Neural cell (in vitro differentiated cells): Measurements from ENCODE around the gene NRG3. TPM values are rescaled to one million over a fixed set of nuclear protein-coding genes. Genes with fewer than 3 reads are reported as not detected.

Experiments
- H2AFZ ChIP-seq: fragments of 200-600, 300-800 bp; sonication (generic), shearing (Covaris generic); 2 replicates; pipeline ENCODE4 v1.6.0; 2014; ENCODE audit warnings: low read depth, mild to moderate bottlenecking, antibody characterized with exemption, low read length, moderate library complexity
- H3F3A ChIP-seq: fragments of 200-600 bp; shearing (Covaris generic); 2 replicates; pipeline ENCODE4 v1.6.1; 2016; ENCODE audit warnings: mild to moderate bottlenecking, moderate library complexity, mixed read lengths, antibody characterized with exemption, low read length; ENCODE audit not compliant: insufficient read depth, poor library complexity, severe bottlenecking
- H3K27ac ChIP-seq: fragments of 200-600, 300-800 bp; sonication (generic), shearing (Covaris generic); 2 replicates; pipeline ENCODE4 v1.5.1; 2014; ENCODE audit warnings: mild to moderate bottlenecking, low read length, moderate library complexity
- H3K27me3 ChIP-seq: fragments of 300-800, 200-600 bp; sonication (generic), shearing (Covaris generic); 2 replicates; pipeline ENCODE4 v1.6.0; 2014; ENCODE audit warnings: mild to moderate bottlenecking, low read depth, low read length, moderate library complexity; ENCODE audit not compliant: insufficient read depth
- H3K36me3 ChIP-seq: fragments of 300-800, 200-600 bp; sonication (generic), shearing (Covaris generic); 2 replicates; pipeline ENCODE4 v1.5.1; 2014; ENCODE audit warnings: mild to moderate bottlenecking, antibody characterized with exemption, low read length, moderate library complexity; ENCODE audit not compliant: insufficient read depth
- H3K4me2 ChIP-seq: fragments of 300-800, 200-600 bp; sonication (generic), shearing (Covaris generic); 2 replicates; pipeline ENCODE4 v1.6.0; 2014; ENCODE audit warnings: mild to moderate bottlenecking, low read length
- H3K4me3 ChIP-seq: fragments of 300-800, 200-600 bp; sonication (generic), shearing (Covaris generic); 2 replicates; pipeline ENCODE4 v1.5.1; 2014; ENCODE audit warnings: mild to moderate bottlenecking, low read length, moderate library complexity
- H3K79me2 ChIP-seq: fragments of 200-600 bp; shearing (Covaris generic); replicated peaks from 2 replicates; pipeline ENCODE4 v1.6.0; 2014; ENCODE audit warnings: mild to moderate bottlenecking, low read length, moderate library complexity; ENCODE audit not compliant: insufficient read depth
- H3K9ac ChIP-seq: fragments of 300-800, 200-600 bp; sonication (generic), shearing (Covaris generic); 2 replicates; pipeline ENCODE4 v1.6.1; 2016; ENCODE audit warnings: mild to moderate bottlenecking, low read length, mixed read lengths
- H3K9me2 ChIP-seq: fragments of 200-600 bp; shearing (Covaris generic); 2 replicates; pipeline ENCODE4 v1.6.1; 2016; ENCODE audit warnings: mild to moderate bottlenecking, low read length, mixed read lengths; ENCODE audit not compliant: insufficient read depth
- H3K9me3 ChIP-seq: fragments of 200-600, 300-800 bp; sonication (generic), shearing (Covaris generic); 2 replicates; pipeline ENCODE4 v1.6.1; 2016; ENCODE audit warnings: mild to moderate bottlenecking, mixed run types, low read length, moderate library complexity, mixed read lengths
- H4K20me1 ChIP-seq: fragments of 200-600 bp; shearing (Covaris generic); 2 replicates; pipeline ENCODE4 v1.6.1; 2016; ENCODE audit warnings: mild to moderate bottlenecking, mixed run types; ENCODE audit not compliant: insufficient read depth
- EP300 ChIP-seq: fragments of 450-650 bp; conservative IDR thresholded peaks from 2 replicates; pipeline ENCODE4 v1.6.1; 2014; ENCODE audit warnings: antibody characterized with exemption, mild to moderate bottlenecking, moderate library complexity; ENCODE audit not compliant: poor library complexity, severe bottlenecking
- EZH2 ChIP-seq: fragments of 200-600, 300-800 bp; shearing (Covaris generic), sonication (generic); IDR thresholded peaks from 2 replicates; pipeline ENCODE4 v1.6.1; 2014; ENCODE audit warnings: antibody characterized with exemption, low read length, borderline replicate concordance, mild to moderate bottlenecking; ENCODE audit not compliant: insufficient read depth, poor library complexity, severe bottlenecking
- MXI1 ChIP-seq: fragments of 450-650 bp; conservative IDR thresholded peaks from 2 replicates; pipeline ENCODE4 v1.6.1; 2014; ENCODE audit warnings: antibody characterized with exemption, mild to moderate bottlenecking; ENCODE audit not compliant: poor library complexity, severe bottlenecking
- RAD21 ChIP-seq: fragments of 450-650 bp; conservative IDR thresholded peaks from 2 replicates; pipeline ENCODE4 v1.6.1; 2014; ENCODE audit warnings: antibody characterized with exemption, mild to moderate bottlenecking, moderate library complexity
- SMC3 ChIP-seq: fragments of 450-650 bp; conservative IDR thresholded peaks from 2 replicates; pipeline ENCODE4 v1.6.1; 2014; ENCODE audit warnings: antibody characterized with exemption, mild to moderate bottlenecking, moderate library complexity; ENCODE audit not compliant: poor library complexity
- TAF1 ChIP-seq: IDR thresholded peaks from 2 replicates; pipeline ENCODE4 v1.6.1; 2012; ENCODE audit warnings: low read depth
- polyA plus RNA-seq: library from polyadenylated mRNA; depleted of rRNA; stranded (reverse); fragments of >200 nt; gene quantifications from 2 replicates; pipeline ENCODE4 v1.2.3, GENCODE V29; 2014
- TF ChIP-seq, protein P1 (sequence below): fragments of 450-650 bp; IDR thresholded peaks from 2 replicates; pipeline ENCODE4 v1.5.1; 2014; ENCODE audit warnings: antibody characterized with exemption, mild to moderate bottlenecking, moderate library complexity; ENCODE audit not compliant: poor library complexity, severe bottlenecking
- TF ChIP-seq, protein P2 (sequence below): IDR thresholded peaks from 2 replicates; pipeline ENCODE4 v1.6.1; 2012; ENCODE audit warnings: borderline replicate concordance

Gene NRG3
- polyA plus RNA-seq, 1 donor from 2014 or later, result 14.0 TPM

- Histone ChIP-seq H3K27me3 (no peaks in the 10 kb centered on the region), H3K9me2 (no peaks in the 10 kb centered on the region), H3F3A (no peaks in the 10 kb centered on the region), H3K4me3 (no peak overlapping the region), H3K4me2 (no peak overlapping the region), H3K79me2 (no peaks in the 10 kb centered on the region), H3K27ac (no peak overlapping the region), H3K36me3 (no peaks in the 10 kb centered on the region), H3K9ac (no peak overlapping the region), H3K9me3 (no peaks in the 10 kb centered on the region), H4K20me1 (no peaks in the 10 kb centered on the region), H2AFZ (no peak overlapping the region)
- TF ChIP-seq SMC3 (no peak), EZH2 (no peak), EP300 (no peak), TAF1 (no peak)
- TF ChIP-seq, protein P1, sequence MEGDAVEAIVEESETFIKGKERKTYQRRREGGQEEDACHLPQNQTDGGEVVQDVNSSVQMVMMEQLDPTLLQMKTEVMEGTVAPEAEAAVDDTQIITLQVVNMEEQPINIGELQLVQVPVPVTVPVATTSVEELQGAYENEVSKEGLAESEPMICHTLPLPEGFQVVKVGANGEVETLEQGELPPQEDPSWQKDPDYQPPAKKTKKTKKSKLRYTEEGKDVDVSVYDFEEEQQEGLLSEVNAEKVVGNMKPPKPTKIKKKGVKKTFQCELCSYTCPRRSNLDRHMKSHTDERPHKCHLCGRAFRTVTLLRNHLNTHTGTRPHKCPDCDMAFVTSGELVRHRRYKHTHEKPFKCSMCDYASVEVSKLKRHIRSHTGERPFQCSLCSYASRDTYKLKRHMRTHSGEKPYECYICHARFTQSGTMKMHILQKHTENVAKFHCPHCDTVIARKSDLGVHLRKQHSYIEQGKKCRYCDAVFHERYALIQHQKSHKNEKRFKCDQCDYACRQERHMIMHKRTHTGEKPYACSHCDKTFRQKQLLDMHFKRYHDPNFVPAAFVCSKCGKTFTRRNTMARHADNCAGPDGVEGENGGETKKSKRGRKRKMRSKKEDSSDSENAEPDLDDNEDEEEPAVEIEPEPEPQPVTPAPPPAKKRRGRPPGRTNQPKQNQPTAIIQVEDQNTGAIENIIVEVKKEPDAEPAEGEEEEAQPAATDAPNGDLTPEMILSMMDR, result no peak
- TF ChIP-seq, protein P2, sequence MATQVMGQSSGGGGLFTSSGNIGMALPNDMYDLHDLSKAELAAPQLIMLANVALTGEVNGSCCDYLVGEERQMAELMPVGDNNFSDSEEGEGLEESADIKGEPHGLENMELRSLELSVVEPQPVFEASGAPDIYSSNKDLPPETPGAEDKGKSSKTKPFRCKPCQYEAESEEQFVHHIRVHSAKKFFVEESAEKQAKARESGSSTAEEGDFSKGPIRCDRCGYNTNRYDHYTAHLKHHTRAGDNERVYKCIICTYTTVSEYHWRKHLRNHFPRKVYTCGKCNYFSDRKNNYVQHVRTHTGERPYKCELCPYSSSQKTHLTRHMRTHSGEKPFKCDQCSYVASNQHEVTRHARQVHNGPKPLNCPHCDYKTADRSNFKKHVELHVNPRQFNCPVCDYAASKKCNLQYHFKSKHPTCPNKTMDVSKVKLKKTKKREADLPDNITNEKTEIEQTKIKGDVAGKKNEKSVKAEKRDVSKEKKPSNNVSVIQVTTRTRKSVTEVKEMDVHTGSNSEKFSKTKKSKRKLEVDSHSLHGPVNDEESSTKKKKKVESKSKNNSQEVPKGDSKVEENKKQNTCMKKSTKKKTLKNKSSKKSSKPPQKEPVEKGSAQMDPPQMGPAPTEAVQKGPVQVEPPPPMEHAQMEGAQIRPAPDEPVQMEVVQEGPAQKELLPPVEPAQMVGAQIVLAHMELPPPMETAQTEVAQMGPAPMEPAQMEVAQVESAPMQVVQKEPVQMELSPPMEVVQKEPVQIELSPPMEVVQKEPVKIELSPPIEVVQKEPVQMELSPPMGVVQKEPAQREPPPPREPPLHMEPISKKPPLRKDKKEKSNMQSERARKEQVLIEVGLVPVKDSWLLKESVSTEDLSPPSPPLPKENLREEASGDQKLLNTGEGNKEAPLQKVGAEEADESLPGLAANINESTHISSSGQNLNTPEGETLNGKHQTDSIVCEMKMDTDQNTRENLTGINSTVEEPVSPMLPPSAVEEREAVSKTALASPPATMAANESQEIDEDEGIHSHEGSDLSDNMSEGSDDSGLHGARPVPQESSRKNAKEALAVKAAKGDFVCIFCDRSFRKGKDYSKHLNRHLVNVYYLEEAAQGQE, result no peak
Measured at GRCh38 chr10:82536668-82537067, 661.7 kb downstream of the NRG3 start.

DNA sequence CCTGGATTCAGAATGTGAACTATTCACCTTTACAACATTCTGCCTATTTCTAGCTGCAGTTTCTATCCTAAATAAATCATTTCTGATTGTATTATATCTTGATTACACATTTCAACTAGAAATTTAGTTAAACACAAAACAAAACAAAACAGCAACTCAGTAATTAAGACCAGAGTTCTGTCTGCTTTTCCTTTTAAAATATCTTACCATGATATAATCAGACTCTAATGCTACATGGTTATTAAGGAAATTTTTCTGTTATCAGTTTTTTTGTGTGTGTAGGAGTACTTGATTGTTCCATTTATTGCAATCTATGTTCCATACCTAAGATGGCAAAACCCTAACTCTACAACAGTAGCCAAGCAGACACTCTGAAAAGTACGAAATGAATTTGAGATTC is 663.3 kb downstream of the NRG3 start:
- H3K27ac ChIP-seq, result no peak overlapping the region
- H3K79me2 ChIP-seq, result no peaks in the 10 kb centered on the region
- H3K27me3 ChIP-seq, result no peaks in the 10 kb centered on the region
- H3K9me2 ChIP-seq, result no peaks in the 10 kb centered on the region
- no peaks in the 10 kb centered on the region for H3K36me3 ChIP-seq
- no peak overlapping the region for H3K9ac ChIP-seq
- H2AFZ ChIP-seq, result no peak overlapping the region
- TF ChIP-seq TAF1 (no peak), EP300 (no peak), MXI1 (no peak), RAD21 (no peak), EZH2 (no peak)
- TF ChIP-seq, protein P2, result no peak
- TF ChIP-seq, protein P1, result no peak
- no peaks in the 10 kb centered on the region for H3F3A ChIP-seq
- H3K4me3 ChIP-seq, result no peak overlapping the region
- H4K20me1 ChIP-seq, result no peaks in the 10 kb centered on the region
- no peaks in the 10 kb centered on the region for H3K9me3 ChIP-seq
- no peak overlapping the region for H3K4me2 ChIP-seq
